Measurements from ENCODE around the gene EARS2. TPM values are rescaled to one million over a fixed set of nuclear protein-coding genes. Genes with fewer than 3 reads are reported as not detected.

The EARS2 gene
- total and polyA plus RNA-seq, 2 donors from 2014 or later, result 21.6 to 30.4 TPM

GRCh38 chr16:23528644-23529310 is 28.4 kb downstream of the EARS2 start:
- Histone ChIP-seq H3K27ac (ENCODE audit: low read depth in 2 of 2, low read length in 2 of 2) (peak overlapping the region; percentile 43 to 48), H3K9ac (ENCODE audit: low read length in 3 of 3) (no peak overlapping the region), H3K4me1 (ENCODE audit: control insufficient read depth in 2 of 3, insufficient read depth in 2 of 3, low read depth in 1 of 3, low read length in 3 of 3) (peaks cover 0 to 15% (median 7%) of the 10 kb centered on the region in 3 donors), H3K4me3 (ENCODE audit: low read length in 3 of 3) (no peak overlapping the region), H3K27me3 (ENCODE audit: control insufficient read depth, insufficient read depth, low read length) (no peaks in the 10 kb centered on the region), H3K9me3 (ENCODE audit: control insufficient read depth in 2 of 3, insufficient read depth in 1 of 3, low read length in 3 of 3) (no peaks in the 10 kb centered on the region), H3K36me3 (ENCODE audit: control insufficient read depth in 2 of 3, insufficient read depth in 3 of 3, low read length in 3 of 3) (peaks cover 10 to 33% (median 17%) of the 10 kb centered on the region in 3 donors)
- FAIRE-seq (no peak), DNase-seq (peak in 1 of 5 donors; percentile 10)
- TF ChIP-seq CTCF (IDR thresholded peaks at IDR 0.05; ENCODE audit: borderline replicate concordance, extremely low read depth, insufficient read depth), result no peak
- intact Hi-C loops (cut with DNase I), result no loop called here

- Histone ChIP-seq H3K36me3 (ENCODE audit: control insufficient read depth in 2 of 3, insufficient read depth in 3 of 3, low read length in 3 of 3) (peaks cover 11 to 40% (median 19%) of the 10 kb centered on the region in 3 donors), H3K9me3 (ENCODE audit: control insufficient read depth in 2 of 3, insufficient read depth in 1 of 3, low read length in 3 of 3) (no peaks in the 10 kb centered on the region), H3K4me3 (ENCODE audit: low read length in 3 of 3) (no peak overlapping the region), H3K27ac (ENCODE audit: low read depth in 2 of 2, low read length in 2 of 2) (peak overlapping the region; percentile 45 to 48), H3K27me3 (ENCODE audit: control insufficient read depth, insufficient read depth, low read length) (no peaks in the 10 kb centered on the region), H3K4me1 (ENCODE audit: control insufficient read depth in 2 of 3, insufficient read depth in 2 of 3, low read depth in 1 of 3, low read length in 3 of 3) (peaks cover 0 to 15% (median 7%) of the 10 kb centered on the region in 3 donors), H3K9ac (ENCODE audit: low read length in 3 of 3) (no peak overlapping the region)
- intact Hi-C loops (cut with DNase I), result no loop called here
- TF ChIP-seq CTCF (IDR thresholded peaks at IDR 0.05; ENCODE audit: borderline replicate concordance, extremely low read depth, insufficient read depth), result no peak
- DNase-seq, result peak in 4 of 5 donors; percentile 14 to 66 (median 56)
- FAIRE-seq, result no peak
Measured at GRCh38 chr16:23527961-23528643, 29.0 kb downstream of the EARS2 start.

- H3K27me3 ChIP-seq (ENCODE audit: control insufficient read depth, insufficient read depth, low read length), result no peaks in the 10 kb centered on the region
- peaks cover 0 to 15% (median 7%) of the 10 kb centered on the region in 3 donors for H3K4me1 ChIP-seq (ENCODE audit: control insufficient read depth in 2 of 3, insufficient read depth in 2 of 3, low read depth in 1 of 3, low read length in 3 of 3)
- no peak for FAIRE-seq
- DNase-seq, result no peak
- intact Hi-C loops (cut with DNase I), result no loop called here
- H3K27ac ChIP-seq (ENCODE audit: low read depth in 2 of 2, low read length in 2 of 2), result no peak overlapping the region
- no peak for TF ChIP-seq CTCF (IDR thresholded peaks at IDR 0.05; ENCODE audit: borderline replicate concordance, extremely low read depth, insufficient read depth)
- H3K9me3 ChIP-seq (ENCODE audit: control insufficient read depth in 2 of 3, insufficient read depth in 1 of 3, low read length in 3 of 3), result no peaks in the 10 kb centered on the region
- peaks cover 12 to 27% (median 23%) of the 10 kb centered on the region in 3 donors for H3K36me3 ChIP-seq (ENCODE audit: control insufficient read depth in 2 of 3, insufficient read depth in 3 of 3, low read length in 3 of 3)
- no peak overlapping the region for H3K4me3 ChIP-seq (ENCODE audit: low read length in 3 of 3)
- H3K9ac ChIP-seq (ENCODE audit: low read length in 3 of 3), result no peak overlapping the region
Measured at GRCh38 chr16:23524886-23525285, 32.3 kb downstream of the EARS2 start.
